Raji (cell line): ENCODE measurements around the gene D2HGDH.

Experiments
- POLR2A ChIP-seq: IDR thresholded peaks from 2 replicates; pipeline ENCODE4 v1.6.1; 2011; ENCODE audit warnings: low read depth, low read length, control low read depth; ENCODE audit not compliant: insufficient read depth

D2HGDH gene

GRCh38 chr2:241788572-241788971 lies 54.1 kb downstream of the D2HGDH start:
- no peak for TF ChIP-seq POLR2A

- no peak for TF ChIP-seq POLR2A
These were observed 59.0 kb downstream of the D2HGDH start for GRCh38 chr2:241793385-241793784.

- no peak for TF ChIP-seq POLR2A
These were observed 59.9 kb downstream of the D2HGDH start for GRCh38 chr2:241794250-241794823.

- TF ChIP-seq POLR2A = no peak
These were observed 60.9 kb downstream of the D2HGDH start for GRCh38 chr2:241795021-241795999.

GRCh38 chr2:241796209-241796608 lies 61.8 kb downstream of the D2HGDH start:
- no peak for TF ChIP-seq POLR2A

GRCh38 chr2:241796610-241797138 lies 62.2 kb downstream of the D2HGDH start:
- TF ChIP-seq POLR2A = no peak

- TF ChIP-seq POLR2A = no peak
These were observed 63.1 kb downstream of the D2HGDH start for GRCh38 chr2:241797441-241798080.

GRCh38 chr2:241798081-241798630 lies 63.7 kb downstream of the D2HGDH start:
- TF ChIP-seq POLR2A = no peak

- TF ChIP-seq POLR2A = no peak
These were observed 64.4 kb downstream of the D2HGDH start for GRCh38 chr2:241798631-241799521.

- TF ChIP-seq POLR2A = no peak
These were observed 65.2 kb downstream of the D2HGDH start for GRCh38 chr2:241799522-241800197.

- no peak for TF ChIP-seq POLR2A
These were observed 67.4 kb downstream of the D2HGDH start for GRCh38 chr2:241801611-241802420.

- no peak for TF ChIP-seq POLR2A
These were observed 68.2 kb downstream of the D2HGDH start for GRCh38 chr2:241802421-241803318.
